PC-3 (cell line): ENCODE results near the gene HOMER3. TPM values are rescaled to one million over a fixed set of nuclear protein-coding genes. Genes with fewer than 3 reads are reported as not detected.
"Not testable (repeated sequence)": the region's sequence is repeated elsewhere in the genome, so short reads cannot be mapped to it uniquely, and the experiment has no call there.

Experiments
- ATAC-seq: fragments of 200-7000 bp; cut with Tn5 transposase; 2 replicates; pipeline ENCODE4 v1.9.1; 2020; ENCODE audit warnings: mild to moderate bottlenecking, moderate library complexity
- BruUV-seq: library from RNA; stranded (reverse); fragments of 400-500 nt; replicated peaks from 2 replicates; lab custom pipeline; 2021; lab: Mats Ljungman, UMichigan
- CTCF ChIA-PET: fragments of 300-600 bp; sonication (Branson Sonifier 250); formaldehyde crosslinking; loops from one replicate; lab custom pipeline; 2022; ENCODE audit warnings: antibody characterized with exemption; lab: Charles Lee
- POLR2A ChIA-PET: fragments of 300-600 bp; sonication (Branson Sonifier 250); formaldehyde crosslinking; loops from one replicate; lab custom pipeline; 2022; ENCODE audit warnings: antibody characterized with exemption; ENCODE audit not compliant: unreplicated experiment; lab: Charles Lee
- DNase-seq: peaks from one replicate; pipeline ENCODE4 v3.0.0-alpha.2; 2015
- H2AFZ ChIP-seq: fragments of 300-600 bp; sonication (generic); 2 replicates; pipeline ENCODE4 v1.6.0; 2016; ENCODE audit warnings: antibody characterized with exemption, low read length
- H3F3A ChIP-seq: fragments of 300-600 bp; sonication (generic); one replicate; pipeline ENCODE4 v1.6.0; 2017; ENCODE audit warnings: antibody characterized with exemption, low read length, control low read depth, mild to moderate bottlenecking; ENCODE audit not compliant: unreplicated experiment
- H3K27ac ChIP-seq: fragments of 300-600 bp; sonication (generic); 2 replicates; pipeline ENCODE4 v1.5.1; 2016; ENCODE audit warnings: mild to moderate bottlenecking, low read length
- H3K27me3 ChIP-seq: fragments of 300-600 bp; sonication (generic); 2 replicates; pipeline ENCODE4 v1.6.1; 2016; ENCODE audit warnings: low read length, mixed read lengths
- H3K36me3 ChIP-seq: fragments of 300-600 bp; sonication (generic); 2 replicates; pipeline ENCODE4 v1.6.1; 2016; ENCODE audit warnings: low read depth, mixed run types, low read length, mixed read lengths
- H3K4me1 ChIP-seq: fragments of 300-600 bp; sonication (generic); 2 replicates; pipeline ENCODE4 v1.5.1; 2016; ENCODE audit warnings: low read length; ENCODE audit not compliant: insufficient read depth
- H3K4me2 ChIP-seq: fragments of 300-600 bp; sonication (generic); 2 replicates; pipeline ENCODE4 v1.6.0; 2016; ENCODE audit warnings: low read length
- H3K4me3 ChIP-seq: fragments of 300-600 bp; sonication (generic); 2 replicates; pipeline ENCODE4 v1.5.1; 2016; ENCODE audit warnings: mild to moderate bottlenecking, low read length, mixed read lengths
- H3K79me2 ChIP-seq: fragments of 300-600 bp; sonication (generic); 2 replicates; pipeline ENCODE4 v1.6.1; 2017; ENCODE audit warnings: low read length, mixed read lengths
- H3K9ac ChIP-seq: fragments of 300-600 bp; sonication (generic); 2 replicates; pipeline ENCODE4 v1.6.0; 2016; ENCODE audit warnings: mild to moderate bottlenecking, low read length
- H3K9me2 ChIP-seq: fragments of 300-600 bp; sonication (generic); replicated peaks from 2 replicates; pipeline ENCODE4 v1.6.1; 2016; ENCODE audit warnings: mixed run types, low read length, mixed read lengths
- H3K9me3 ChIP-seq: fragments of 300-600 bp; sonication (generic); 2 replicates; pipeline ENCODE4 v1.6.1; 2016; ENCODE audit warnings: low read length, mixed read lengths
- H4K20me1 ChIP-seq: fragments of 300-600 bp; sonication (generic); 2 replicates; pipeline ENCODE4 v1.6.1; 2016; ENCODE audit warnings: low read length, mixed read lengths
- CTCF ChIP-seq: fragments of 300-600 bp; sonication (generic); conservative IDR thresholded peaks from 2 replicates; pipeline ENCODE4 v1.5.1; 2017; ENCODE audit warnings: antibody characterized with exemption, low read depth, mild to moderate bottlenecking, low read length
- EZH2 ChIP-seq: fragments of 300-600 bp; sonication (generic); IDR thresholded peaks from one replicate; pipeline ENCODE4 v1.6.1; 2017; ENCODE audit warnings: antibody characterized with exemption, mild to moderate bottlenecking, low read length; ENCODE audit not compliant: unreplicated experiment
- EZH2phosphoT487 ChIP-seq: fragments of 300-600 bp; sonication (generic); IDR thresholded peaks from 2 replicates; pipeline ENCODE4 v1.6.1; 2018; ENCODE audit warnings: mild to moderate bottlenecking, antibody characterized with exemption, low read length, borderline replicate concordance
- intact Hi-C: fragments of 100-400 bp; cut with micrococcal nuclease; formaldehyde crosslinking; loops from 2 replicates; pipeline ENCODE4 v1.9.0; 2023
- total RNA-seq: library from RNA; depleted of rRNA; stranded (reverse); fragments of >200 nt; gene quantifications from 2 replicates; pipeline ENCODE4 v1.2.3, GENCODE V29; 2014

HOMER3 gene
- total RNA-seq, 1 experiment from 2014 or later = 118 TPM

- peaks cover 16% of the 10 kb centered on the region for H3K4me1 ChIP-seq
- no peak for ATAC-seq
- CTCF ChIA-PET = interaction anchor here (2.3 kb wide), 1 partner anchor 67 kb away, joined by 12 read pairs; no protein-coding TSS in a partner anchor
- no peaks in the 10 kb centered on the region for H3K9me3 ChIP-seq
- H4K20me1 ChIP-seq = no peaks in the 10 kb centered on the region
- intact Hi-C loops = no loop called here
- peak overlapping the region; percentile 90 for H3K9ac ChIP-seq
- TSS peak; percentile 83 for BruUV-seq
- peak overlapping the region; percentile 58 for H2AFZ ChIP-seq
- TF ChIP-seq EZH2 (no peak), CTCF (no peak), EZH2phosphoT487 (no peak)
- peak overlapping the region; percentile 97 for H3K4me3 ChIP-seq
- peaks cover 63% of the 10 kb centered on the region for H3K79me2 ChIP-seq
- no peak for DNase-seq
- H3F3A ChIP-seq = no peaks in the 10 kb centered on the region
- H3K36me3 ChIP-seq = peaks cover 31% of the 10 kb centered on the region
- POLR2A ChIA-PET = interaction anchor here (0.6 to 1.2 kb wide), 4 partner anchors 49 to 67 kb away, joined by 3 to 20 read pairs (median 6); no protein-coding TSS in a partner anchor
- H3K9me2 ChIP-seq = no peaks in the 10 kb centered on the region
- H3K27me3 ChIP-seq = no peaks in the 10 kb centered on the region
- no peak overlapping the region; the same call in 1 of the 2 replicates for H3K27ac ChIP-seq
- peak overlapping the region; percentile 96 for H3K4me2 ChIP-seq
These were observed 21.2 kb downstream of the HOMER3 start for GRCh38 chr19:18919900-18920214.

GRCh38 chr19:18919086-18919899 is 21.7 kb downstream of the HOMER3 start, which contains the start of the genes COPE and DDX49:
Gene COPE (minus strand): TSS chr19:18919387. CDS start chr19:18919348, 39 bp downstream.
Gene DDX49 (plus strand): TSS chr19:18919715. CDS start chr19:18919742, 27 bp downstream.
- H3K9ac ChIP-seq = peak within 1 kb of the TSS; percentile 92
- H3K36me3 ChIP-seq = peaks cover 25% of the 10 kb centered on the region
- no peaks in the 10 kb centered on the region for H3K27me3 ChIP-seq
- peak; percentile 97 for ATAC-seq
- peaks cover 16% of the 10 kb centered on the region for H3K4me1 ChIP-seq
- H3K9me3 ChIP-seq = no peaks in the 10 kb centered on the region
- no peaks in the 10 kb centered on the region for H4K20me1 ChIP-seq
- peak within 1 kb of the TSS; percentile 96 for H3K4me2 ChIP-seq
- POLR2A ChIA-PET = interaction anchor here (0.6 to 1.2 kb wide), 7 partner anchors 9 to 330 kb away, joined by 3 to 20 read pairs (median 4); no protein-coding TSS in a partner anchor
- peak within 1 kb of the TSS; percentile 58 for H3K27ac ChIP-seq
- peak within 1 kb of the TSS; percentile 97 for H3K4me3 ChIP-seq
- H3K79me2 ChIP-seq = peaks cover 68% of the 10 kb centered on the region
- H3F3A ChIP-seq = no peaks in the 10 kb centered on the region
- BruUV-seq = no TSS peak
- peak within 1 kb of the TSS; percentile 72 for H2AFZ ChIP-seq
- DNase-seq = peak; percentile 99
- TF ChIP-seq EZH2phosphoT487 = no peak
- TF ChIP-seq CTCF = no peak
- TF ChIP-seq EZH2 = no peak
- intact Hi-C loops = no loop called here
- H3K9me2 ChIP-seq = no peaks in the 10 kb centered on the region
- CTCF ChIA-PET = interaction anchor here (2.3 kb wide), 1 partner anchor 68 kb away, joined by 12 read pairs; no protein-coding TSS in a partner anchor

GRCh38 chr19:18917593-18917992 is 23.4 kb downstream of the HOMER3 start:
- H3K27me3 ChIP-seq, H3K27ac ChIP-seq, H3F3A ChIP-seq, H2AFZ ChIP-seq, POLR2A ChIA-PET, ATAC-seq, BruUV-seq, intact Hi-C loops, H3K9me2 ChIP-seq, H3K9me3 ChIP-seq, H4K20me1 ChIP-seq, DNase-seq: not testable (repeated sequence)
- H3K79me2 ChIP-seq = peaks cover 83% of the 10 kb centered on the region
- CTCF ChIA-PET = interaction anchor here (0.7 to 2.3 kb wide), 2 partner anchors 69 to 70 kb away, joined by 8 to 12 read pairs; no protein-coding TSS in a partner anchor
- H3K4me2 ChIP-seq = peak overlapping the region; percentile 92
- peak overlapping the region; percentile 92; the same call in 1 of the 2 replicates for H3K9ac ChIP-seq
- H3K4me1 ChIP-seq = peaks cover 16% of the 10 kb centered on the region
- peaks cover 22% of the 10 kb centered on the region for H3K36me3 ChIP-seq
- peak overlapping the region; percentile 97 for H3K4me3 ChIP-seq
